ENCODE data around the gene INAVA.
A peak's percentile ranks its signal among the peaks of the same experiment; 100 is the strongest.
"Not testable (repeated sequence)": the region's sequence is repeated elsewhere in the genome, so short reads cannot be mapped to it uniquely, and the experiment has no call there.

Gene INAVA

GRCh38 chr1:200922406-200922805, 27.7 kb downstream of the INAVA start:
- DNase-seq (ENCODE audit: low spot score) = no peak

- DNase-seq (ENCODE audit: low spot score) = no peak
Measured at GRCh38 chr1:200923601-200924000, 28.9 kb downstream of the INAVA start.

- DNase-seq (ENCODE audit: low spot score) = peak; percentile 16
Measured at GRCh38 chr1:200925831-200926230, 31.1 kb downstream of the INAVA start.

- no peak for DNase-seq (ENCODE audit: low spot score)
Measured at GRCh38 chr1:200929530-200930278, 35.0 kb downstream of the INAVA start.

- not testable (repeated sequence) for DNase-seq (ENCODE audit: low spot score)
Measured at GRCh38 chr1:200930285-200930684, 35.6 kb downstream of the INAVA start.

GRCh38 chr1:200931776-200932175, 37.1 kb downstream of the INAVA start:
- DNase-seq (ENCODE audit: low spot score) = no peak

- DNase-seq (ENCODE audit: low spot score) = no peak
Measured at GRCh38 chr1:200934676-200935245, 40.1 kb downstream of the INAVA start.

GRCh38 chr1:200935286-200935962, 40.7 kb downstream of the INAVA start:
- not testable (repeated sequence) for DNase-seq (ENCODE audit: low spot score)

- peak; percentile 20 for DNase-seq (ENCODE audit: low spot score)
Measured at GRCh38 chr1:200938955-200939354, 44.3 kb downstream of the INAVA start.

GRCh38 chr1:200945111-200945510, 50.4 kb downstream of the INAVA start:
- DNase-seq (ENCODE audit: low spot score) = no peak

- DNase-seq (ENCODE audit: low spot score) = no peak
Measured at GRCh38 chr1:200947059-200947566, 52.4 kb downstream of the INAVA start.

- no peak for DNase-seq (ENCODE audit: low spot score)
Measured at GRCh38 chr1:200949626-200950025, 54.9 kb downstream of the INAVA start.

- no peak for DNase-seq (ENCODE audit: low spot score)
Measured at GRCh38 chr1:200951016-200951415, 56.3 kb downstream of the INAVA start.

- DNase-seq (ENCODE audit: low spot score) = no peak
Measured at GRCh38 chr1:200954434-200954833, 59.7 kb downstream of the INAVA start.

GRCh38 chr1:200958597-200958996, 63.9 kb downstream of the INAVA start:
- DNase-seq (ENCODE audit: low spot score) = no peak

GRCh38 chr1:200959411-200959921, 64.8 kb downstream of the INAVA start:
- DNase-seq (ENCODE audit: low spot score) = no peak

GRCh38 chr1:200960236-200960947, 65.7 kb downstream of the INAVA start:
- no peak for DNase-seq (ENCODE audit: low spot score)

GRCh38 chr1:200960948-200961340, 66.2 kb downstream of the INAVA start:
- no peak for DNase-seq (ENCODE audit: low spot score)

- DNase-seq (ENCODE audit: low spot score) = not testable (repeated sequence)
Measured at GRCh38 chr1:200962151-200962550, 67.5 kb downstream of the INAVA start.

- no peak for DNase-seq (ENCODE audit: low spot score)
Measured at GRCh38 chr1:200962631-200963030, 67.9 kb downstream of the INAVA start.

GRCh38 chr1:200963076-200963475, 68.4 kb downstream of the INAVA start:
- no peak for DNase-seq (ENCODE audit: low spot score)

GRCh38 chr1:200963888-200964287, 69.2 kb downstream of the INAVA start:
- not testable (repeated sequence) for DNase-seq (ENCODE audit: low spot score)
